SH-SY5Y (cell line): ENCODE data around the gene DIP2C.

Experiments
- GATA2 ChIP-seq: IDR thresholded peaks from 2 replicates; pipeline ENCODE4 v1.6.1; 2011; ENCODE audit warnings: mild to moderate bottlenecking, low read depth, low read length
- GATA3 ChIP-seq: IDR thresholded peaks from 2 replicates; pipeline ENCODE4 v1.6.1; 2011; ENCODE audit warnings: low read depth, mild to moderate bottlenecking, low read length, moderate library complexity

GRCh38 chr10:359093-359492, 330.4 kb downstream of the DIP2C start:
- TF ChIP-seq GATA2 (no peak), GATA3 (no peak)
